Measurements from ENCODE around the gene UGT1A8.

The UGT1A8 gene

DNA sequence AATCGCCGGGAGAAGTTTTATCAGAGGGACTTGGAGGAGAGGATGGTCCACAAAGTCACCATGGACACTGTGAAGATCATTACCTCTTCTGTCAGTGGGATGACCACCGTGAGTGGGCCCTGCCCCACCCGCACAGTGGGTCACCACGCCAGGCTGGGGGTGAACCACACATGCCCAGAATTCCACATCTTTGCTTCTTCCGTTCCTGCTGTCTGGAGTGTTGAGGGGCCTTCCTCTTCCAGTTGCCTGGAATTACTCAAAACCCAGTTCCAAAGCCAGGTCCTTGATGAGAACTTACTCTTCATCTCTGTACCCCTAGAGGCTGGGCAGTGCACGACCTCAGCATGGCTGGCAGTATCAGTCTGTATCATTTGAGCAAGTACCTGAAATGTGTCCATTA lies 182.8 kb downstream of the UGT1A8 start:
- H3K36me3 ChIP-seq (ENCODE audit: control insufficient read depth, insufficient read depth, low read length): no peaks in the 10 kb centered on the region
- 0 out of 2 replicates have a peak, but pooled peaks cover 2% of the 10 kb centered on the region for H3K27me3 ChIP-seq (ENCODE audit: control insufficient read depth, insufficient read depth, low read length)
- no peak overlapping the region for H3K27ac ChIP-seq (ENCODE audit: low read depth, low read length)
- no peak overlapping the region for H3K9ac ChIP-seq (ENCODE audit: low read length)
- H3K4me1 ChIP-seq (ENCODE audit: control insufficient read depth, insufficient read depth, low read length): no peaks in the 10 kb centered on the region
- H3K4me3 ChIP-seq (ENCODE audit: low read depth, low read length): no peak overlapping the region
- H3K9me3 ChIP-seq (ENCODE audit: control insufficient read depth, insufficient read depth, low read depth, low read length): no peaks in the 10 kb centered on the region

DNA sequence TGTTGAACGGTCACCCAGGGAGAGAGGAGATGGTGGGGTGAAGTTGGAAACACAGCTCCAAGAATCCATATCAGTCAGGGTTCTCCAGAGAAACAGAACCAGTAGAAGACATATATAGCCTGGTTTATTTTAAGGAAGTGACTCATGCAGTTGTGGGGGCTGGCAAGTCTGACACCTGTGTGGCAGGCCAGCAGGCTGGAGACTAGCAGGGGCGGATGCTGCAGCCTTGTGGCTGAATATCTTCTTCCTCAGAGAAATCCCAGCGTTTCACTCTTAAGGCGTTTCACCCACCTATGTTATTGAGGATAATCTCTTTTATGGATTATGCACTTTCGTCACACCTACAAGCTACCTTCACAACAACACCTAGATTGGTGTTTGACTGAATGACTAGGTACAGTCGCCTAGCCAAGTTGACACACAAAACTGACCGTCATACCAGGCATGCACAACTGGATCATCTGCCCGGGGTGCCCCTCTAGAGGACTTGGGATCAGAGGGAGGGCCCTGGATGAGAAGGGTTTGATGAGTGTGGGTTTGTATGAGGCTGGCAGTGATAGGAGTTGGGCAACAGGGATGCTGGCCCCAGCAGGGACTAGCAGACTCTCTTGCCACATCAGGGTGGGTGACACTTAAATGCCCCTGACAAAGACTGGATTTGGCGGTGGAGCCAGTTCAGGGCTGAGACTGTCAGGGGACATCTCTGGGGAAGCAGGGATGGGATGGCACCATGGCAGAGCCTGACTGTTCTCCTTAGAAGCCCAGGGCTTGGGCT lies 184.1 kb downstream of the UGT1A8 start:
- Histone ChIP-seq H3K4me1 (ENCODE audit: control insufficient read depth, insufficient read depth, low read length) (no peaks in the 10 kb centered on the region), H3K27ac (ENCODE audit: low read depth, low read length) (no peak overlapping the region), H3K27me3 (ENCODE audit: control insufficient read depth, insufficient read depth, low read length) (0 out of 2 replicates have a peak, but pooled peaks cover 2% of the 10 kb centered on the region), H3K4me3 (ENCODE audit: low read depth, low read length) (no peak overlapping the region), H3K9me3 (ENCODE audit: control insufficient read depth, insufficient read depth, low read depth, low read length) (no peaks in the 10 kb centered on the region), H3K36me3 (ENCODE audit: control insufficient read depth, insufficient read depth, low read length) (no peaks in the 10 kb centered on the region), H3K9ac (ENCODE audit: low read length) (no peak overlapping the region)

DNA sequence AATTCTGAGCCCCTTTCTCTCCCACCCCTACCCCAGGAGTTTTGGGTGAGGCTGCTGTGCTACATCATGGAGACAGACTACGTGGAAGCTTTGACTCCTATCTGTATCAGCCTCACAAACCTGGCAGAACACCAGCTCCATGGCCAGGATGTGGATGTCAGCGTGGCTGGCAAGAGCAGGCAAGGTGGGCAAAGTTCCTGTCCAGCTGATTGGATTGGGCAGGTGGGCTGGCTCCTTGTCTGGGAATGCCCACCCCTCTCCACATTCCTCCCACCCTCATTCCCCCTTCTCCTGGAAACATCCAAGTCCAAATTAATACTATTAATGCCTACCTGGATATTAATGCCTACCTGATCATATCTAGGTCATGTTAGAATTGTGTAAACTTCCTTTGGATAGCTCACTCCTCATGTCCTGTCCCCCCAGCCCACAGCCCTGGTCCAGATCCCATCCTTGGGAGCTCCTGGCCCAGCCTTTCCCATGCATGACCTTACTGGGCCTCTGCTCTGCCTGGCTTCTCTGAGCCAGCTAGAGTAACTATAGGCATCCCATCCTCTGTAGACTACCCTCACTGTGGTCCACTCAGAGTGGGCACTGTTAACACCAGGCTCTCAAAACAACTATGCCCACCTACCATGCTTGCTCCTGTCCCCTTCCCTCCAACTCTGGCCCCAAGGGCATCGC lies 184.8 kb downstream of the UGT1A8 start:
- H3K9me3 ChIP-seq (ENCODE audit: control insufficient read depth, insufficient read depth, low read depth, low read length): no peaks in the 10 kb centered on the region
- no peak overlapping the region for H3K4me3 ChIP-seq (ENCODE audit: low read depth, low read length)
- no peak overlapping the region for H3K27ac ChIP-seq (ENCODE audit: low read depth, low read length)
- H3K27me3 ChIP-seq (ENCODE audit: control insufficient read depth, insufficient read depth, low read length): 0 out of 2 replicates have a peak, but pooled peaks cover 2% of the 10 kb centered on the region
- no peaks in the 10 kb centered on the region for H3K4me1 ChIP-seq (ENCODE audit: control insufficient read depth, insufficient read depth, low read length)
- H3K9ac ChIP-seq (ENCODE audit: low read length): no peak overlapping the region
- H3K36me3 ChIP-seq (ENCODE audit: control insufficient read depth, insufficient read depth, low read length): no peaks in the 10 kb centered on the region

DNA sequence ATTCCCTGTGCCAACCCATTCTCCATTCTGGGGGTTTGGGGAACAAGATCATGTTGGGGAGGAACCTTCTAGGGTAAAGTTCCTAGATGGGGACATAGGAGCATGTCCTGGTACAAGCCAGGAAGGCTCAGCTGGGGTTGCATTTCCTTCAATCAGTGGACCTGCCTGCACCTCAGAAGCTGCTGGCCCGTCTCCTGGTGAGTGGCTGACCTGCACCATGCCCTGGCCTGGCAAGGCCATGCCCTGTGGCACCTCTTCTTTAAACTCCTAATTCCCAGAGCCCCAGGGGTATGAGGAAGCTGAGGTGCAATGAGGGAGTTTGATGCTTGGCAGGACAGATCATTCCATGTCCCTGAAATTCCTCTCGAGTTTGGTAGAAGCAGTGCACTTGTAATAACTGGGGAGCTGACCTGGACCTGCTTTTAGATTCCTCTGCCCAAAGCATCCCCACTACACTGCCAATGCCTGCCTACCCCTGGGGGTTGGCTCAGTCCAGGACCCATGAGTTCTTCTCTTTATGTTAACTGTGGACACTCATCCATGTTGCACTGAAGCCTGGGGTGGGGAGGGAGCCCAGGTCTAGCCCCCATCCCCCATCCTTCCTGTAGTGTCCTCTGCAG lies 186.0 kb downstream of the UGT1A8 start:
- no peak overlapping the region for H3K27ac ChIP-seq (ENCODE audit: low read depth, low read length)
- H3K36me3 ChIP-seq (ENCODE audit: control insufficient read depth, insufficient read depth, low read length): no peaks in the 10 kb centered on the region
- no peak overlapping the region for H3K4me3 ChIP-seq (ENCODE audit: low read depth, low read length)
- H3K27me3 ChIP-seq (ENCODE audit: control insufficient read depth, insufficient read depth, low read length): 0 out of 2 replicates have a peak, but pooled peaks cover 2% of the 10 kb centered on the region
- no peak overlapping the region for H3K9ac ChIP-seq (ENCODE audit: low read length)
- H3K9me3 ChIP-seq (ENCODE audit: control insufficient read depth, insufficient read depth, low read depth, low read length): no peaks in the 10 kb centered on the region
- no peaks in the 10 kb centered on the region for H3K4me1 ChIP-seq (ENCODE audit: control insufficient read depth, insufficient read depth, low read length)

- no peaks in the 10 kb centered on the region for H3K9me3 ChIP-seq (ENCODE audit: control insufficient read depth, insufficient read depth, low read depth, low read length)
- no peak overlapping the region for H3K27ac ChIP-seq (ENCODE audit: low read depth, low read length)
- 0 out of 2 replicates have a peak, but pooled peaks cover 2% of the 10 kb centered on the region for H3K27me3 ChIP-seq (ENCODE audit: control insufficient read depth, insufficient read depth, low read length)
- no peaks in the 10 kb centered on the region for H3K4me1 ChIP-seq (ENCODE audit: control insufficient read depth, insufficient read depth, low read length)
- H3K9ac ChIP-seq (ENCODE audit: low read length): no peak overlapping the region
- no peaks in the 10 kb centered on the region for H3K36me3 ChIP-seq (ENCODE audit: control insufficient read depth, insufficient read depth, low read length)
- no peak overlapping the region for H3K4me3 ChIP-seq (ENCODE audit: low read depth, low read length)
These were observed 186.6 kb downstream of the UGT1A8 start for GRCh38 chr2:233803994-233804393.

- H3K9me3 ChIP-seq (ENCODE audit: control insufficient read depth, insufficient read depth, low read depth, low read length): no peaks in the 10 kb centered on the region
- no peaks in the 10 kb centered on the region for H3K4me1 ChIP-seq (ENCODE audit: control insufficient read depth, insufficient read depth, low read length)
- H3K27ac ChIP-seq (ENCODE audit: low read depth, low read length): no peak overlapping the region
- no peak overlapping the region for H3K4me3 ChIP-seq (ENCODE audit: low read depth, low read length)
- H3K9ac ChIP-seq (ENCODE audit: low read length): no peak overlapping the region
- 0 out of 2 replicates have a peak, but pooled peaks cover 2% of the 10 kb centered on the region for H3K27me3 ChIP-seq (ENCODE audit: control insufficient read depth, insufficient read depth, low read length)
- no peaks in the 10 kb centered on the region for H3K36me3 ChIP-seq (ENCODE audit: control insufficient read depth, insufficient read depth, low read length)
These were observed 189.9 kb downstream of the UGT1A8 start for GRCh38 chr2:233807215-233807865.

- H3K4me1 ChIP-seq (ENCODE audit: control insufficient read depth, insufficient read depth, low read length): no peaks in the 10 kb centered on the region
- H3K36me3 ChIP-seq (ENCODE audit: control insufficient read depth, insufficient read depth, low read length): no peaks in the 10 kb centered on the region
- 0 out of 2 replicates have a peak, but pooled peaks cover 2% of the 10 kb centered on the region for H3K27me3 ChIP-seq (ENCODE audit: control insufficient read depth, insufficient read depth, low read length)
- H3K4me3 ChIP-seq (ENCODE audit: low read depth, low read length): no peak overlapping the region
- no peak overlapping the region for H3K27ac ChIP-seq (ENCODE audit: low read depth, low read length)
- no peak overlapping the region for H3K9ac ChIP-seq (ENCODE audit: low read length)
- H3K9me3 ChIP-seq (ENCODE audit: control insufficient read depth, insufficient read depth, low read depth, low read length): no peaks in the 10 kb centered on the region
These were observed 190.8 kb downstream of the UGT1A8 start for GRCh38 chr2:233807966-233808935.

GRCh38 chr2:233810385-233810784 lies 193.0 kb downstream of the UGT1A8 start:
- H3K9me3 ChIP-seq (ENCODE audit: control insufficient read depth, insufficient read depth, low read depth, low read length): no peaks in the 10 kb centered on the region
- H3K4me1 ChIP-seq (ENCODE audit: control insufficient read depth, insufficient read depth, low read length): no peaks in the 10 kb centered on the region
- H3K4me3 ChIP-seq (ENCODE audit: low read depth, low read length): no peak overlapping the region
- H3K36me3 ChIP-seq (ENCODE audit: control insufficient read depth, insufficient read depth, low read length): no peaks in the 10 kb centered on the region
- H3K27me3 ChIP-seq (ENCODE audit: control insufficient read depth, insufficient read depth, low read length): no peaks in the 10 kb centered on the region
- H3K9ac ChIP-seq (ENCODE audit: low read length): no peak overlapping the region
- no peak overlapping the region for H3K27ac ChIP-seq (ENCODE audit: low read depth, low read length)

GRCh38 chr2:233811087-233811486 lies 193.7 kb downstream of the UGT1A8 start:
- no peak overlapping the region for H3K4me3 ChIP-seq (ENCODE audit: low read depth, low read length)
- H3K9ac ChIP-seq (ENCODE audit: low read length): no peak overlapping the region
- no peaks in the 10 kb centered on the region for H3K9me3 ChIP-seq (ENCODE audit: control insufficient read depth, insufficient read depth, low read depth, low read length)
- no peaks in the 10 kb centered on the region for H3K27me3 ChIP-seq (ENCODE audit: control insufficient read depth, insufficient read depth, low read length)
- H3K27ac ChIP-seq (ENCODE audit: low read depth, low read length): no peak overlapping the region
- H3K36me3 ChIP-seq (ENCODE audit: control insufficient read depth, insufficient read depth, low read length): no peaks in the 10 kb centered on the region
- no peaks in the 10 kb centered on the region for H3K4me1 ChIP-seq (ENCODE audit: control insufficient read depth, insufficient read depth, low read length)

- H3K4me3 ChIP-seq (ENCODE audit: low read depth, low read length): no peak overlapping the region
- H3K27me3 ChIP-seq (ENCODE audit: control insufficient read depth, insufficient read depth, low read length): no peaks in the 10 kb centered on the region
- no peak overlapping the region for H3K27ac ChIP-seq (ENCODE audit: low read depth, low read length)
- H3K9me3 ChIP-seq (ENCODE audit: control insufficient read depth, insufficient read depth, low read depth, low read length): no peaks in the 10 kb centered on the region
- H3K36me3 ChIP-seq (ENCODE audit: control insufficient read depth, insufficient read depth, low read length): no peaks in the 10 kb centered on the region
- no peak overlapping the region for H3K9ac ChIP-seq (ENCODE audit: low read length)
- H3K4me1 ChIP-seq (ENCODE audit: control insufficient read depth, insufficient read depth, low read length): no peaks in the 10 kb centered on the region
These were observed 194.3 kb downstream of the UGT1A8 start for GRCh38 chr2:233811732-233812131.

Measured in HUES6 (cell line).